Effector memory CD4-positive, alpha-beta T cell (primary cell): ENCODE measurements around the gene BRI3.

ENCODE experiments used
- DNase-seq, 3 donors: peaks; one replicate each; pipeline ENCODE4 v3.0.0-alpha.2; 2020
- H3K27ac ChIP-seq: 2 replicates; pipeline ENCODE4 v1.7.0; 2013; ENCODE audit warnings: mild to moderate bottlenecking, low read length, moderate library complexity; ENCODE audit not compliant: insufficient read depth, poor library complexity, severe bottlenecking
- H3K27me3 ChIP-seq: replicated peaks from 2 replicates; pipeline ENCODE4 v1.7.0; 2013; ENCODE audit warnings: mild to moderate bottlenecking, low read length; ENCODE audit not compliant: insufficient read depth, control insufficient read depth, poor library complexity, severe bottlenecking
- H3K36me3 ChIP-seq: 2 replicates; pipeline ENCODE4 v1.7.0; 2013; ENCODE audit warnings: mild to moderate bottlenecking, low read length, moderate library complexity; ENCODE audit not compliant: control insufficient read depth, insufficient read depth
- H3K4me1 ChIP-seq: 2 replicates; pipeline ENCODE4 v1.7.0; 2013; ENCODE audit warnings: low read length, mild to moderate bottlenecking; ENCODE audit not compliant: control insufficient read depth, insufficient read depth, poor library complexity, severe bottlenecking
- H3K4me3 ChIP-seq: 2 replicates; pipeline ENCODE4 v1.7.0; 2013; ENCODE audit warnings: low read length, low read depth, mild to moderate bottlenecking; ENCODE audit not compliant: insufficient read depth, poor library complexity, severe bottlenecking
- H3K9me3 ChIP-seq: 2 replicates; pipeline ENCODE4 v1.7.0; 2013; ENCODE audit warnings: mild to moderate bottlenecking, low read length, moderate library complexity; ENCODE audit not compliant: control insufficient read depth

The BRI3 gene

GRCh38 chr7:98286701-98287485 lies 5.4 kb downstream of the BRI3 start:
- DNase-seq, result no peak
- H3K27ac ChIP-seq, result no peak overlapping the region
- H3K4me1 ChIP-seq, result peaks cover 23% of the 10 kb centered on the region
- no peaks in the 10 kb centered on the region for H3K9me3 ChIP-seq
- no peak overlapping the region for H3K4me3 ChIP-seq
- no peaks in the 10 kb centered on the region for H3K27me3 ChIP-seq
- H3K36me3 ChIP-seq, result no peaks in the 10 kb centered on the region

- Histone ChIP-seq H3K36me3 (no peaks in the 10 kb centered on the region), H3K27me3 (no peaks in the 10 kb centered on the region), H3K4me1 (peaks cover 16% of the 10 kb centered on the region), H3K9me3 (no peaks in the 10 kb centered on the region), H3K4me3 (no peak overlapping the region), H3K27ac (no peak overlapping the region)
- DNase-seq, result no peak
Observed at GRCh38 chr7:98287486-98287959, 6.0 kb downstream of the BRI3 start.

GRCh38 chr7:98288064-98288823 lies 6.8 kb downstream of the BRI3 start:
- Histone ChIP-seq H3K9me3 (no peaks in the 10 kb centered on the region), H3K4me1 (peaks cover 9% of the 10 kb centered on the region), H3K4me3 (no peak overlapping the region), H3K27me3 (no peaks in the 10 kb centered on the region), H3K27ac (no peak overlapping the region), H3K36me3 (peaks cover 3% of the 10 kb centered on the region)
- no peak for DNase-seq

GRCh38 chr7:98289333-98289875 lies 7.9 kb downstream of the BRI3 start:
- no peak overlapping the region for H3K4me3 ChIP-seq
- peaks cover 9% of the 10 kb centered on the region for H3K36me3 ChIP-seq
- H3K27me3 ChIP-seq, result no peaks in the 10 kb centered on the region
- peaks cover 2% of the 10 kb centered on the region for H3K4me1 ChIP-seq
- DNase-seq, result no peak
- no peaks in the 10 kb centered on the region for H3K9me3 ChIP-seq
- no peak overlapping the region for H3K27ac ChIP-seq

GRCh38 chr7:98291717-98292116 lies 10.2 kb downstream of the BRI3 start:
- H3K36me3 ChIP-seq, result peaks cover 9% of the 10 kb centered on the region
- no peaks in the 10 kb centered on the region for H3K27me3 ChIP-seq
- DNase-seq, result no peak
- no peak overlapping the region for H3K27ac ChIP-seq
- no peaks in the 10 kb centered on the region for H3K9me3 ChIP-seq
- no peaks in the 10 kb centered on the region for H3K4me1 ChIP-seq
- no peak overlapping the region for H3K4me3 ChIP-seq

GRCh38 chr7:98293265-98293664 lies 11.8 kb downstream of the BRI3 start:
- Histone ChIP-seq H3K27me3 (no peaks in the 10 kb centered on the region), H3K36me3 (peaks cover 9% of the 10 kb centered on the region), H3K9me3 (no peaks in the 10 kb centered on the region), H3K27ac (no peak overlapping the region), H3K4me3 (no peak overlapping the region), H3K4me1 (no peaks in the 10 kb centered on the region)
- DNase-seq, result no peak

GRCh38 chr7:98293746-98294145 lies 12.3 kb downstream of the BRI3 start:
- no peaks in the 10 kb centered on the region for H3K4me1 ChIP-seq
- H3K27me3 ChIP-seq, result no peaks in the 10 kb centered on the region
- H3K36me3 ChIP-seq, result peaks cover 9% of the 10 kb centered on the region
- H3K4me3 ChIP-seq, result no peak overlapping the region
- no peak for DNase-seq
- no peak overlapping the region for H3K27ac ChIP-seq
- no peaks in the 10 kb centered on the region for H3K9me3 ChIP-seq

- H3K4me1 ChIP-seq, result no peaks in the 10 kb centered on the region
- no peak overlapping the region for H3K4me3 ChIP-seq
- no peaks in the 10 kb centered on the region for H3K27me3 ChIP-seq
- peaks cover 9% of the 10 kb centered on the region for H3K36me3 ChIP-seq
- H3K9me3 ChIP-seq, result no peaks in the 10 kb centered on the region
- no peak overlapping the region for H3K27ac ChIP-seq
- DNase-seq, result no peak
Observed at GRCh38 chr7:98294326-98294725, 12.8 kb downstream of the BRI3 start.

- Histone ChIP-seq H3K4me3 (no peak overlapping the region), H3K9me3 (no peaks in the 10 kb centered on the region), H3K27me3 (no peaks in the 10 kb centered on the region), H3K27ac (no peak overlapping the region), H3K36me3 (peaks cover 9% of the 10 kb centered on the region), H3K4me1 (no peaks in the 10 kb centered on the region)
- DNase-seq, result no peak
Observed at GRCh38 chr7:98294798-98295382, 13.4 kb downstream of the BRI3 start.
